DND-41 (cell line): ENCODE measurements around the gene CADPS.

Experiments used
- CTCF ChIP-seq: IDR thresholded peaks from 2 replicates; pipeline ENCODE4 v1.5.1; 2012; ENCODE audit warnings: borderline replicate concordance, low read length, moderate library complexity, mild to moderate bottlenecking; ENCODE audit not compliant: poor library complexity, severe bottlenecking; ENCODE audit errors: extremely low read depth
- EZH2 ChIP-seq: IDR thresholded peaks from 3 replicates; pipeline ENCODE4 v1.6.1; 2012; ENCODE audit warnings: borderline replicate concordance, low read depth, mild to moderate bottlenecking, moderate library complexity, low read length, inconsistent platforms; ENCODE audit not compliant: severe bottlenecking

DNA sequence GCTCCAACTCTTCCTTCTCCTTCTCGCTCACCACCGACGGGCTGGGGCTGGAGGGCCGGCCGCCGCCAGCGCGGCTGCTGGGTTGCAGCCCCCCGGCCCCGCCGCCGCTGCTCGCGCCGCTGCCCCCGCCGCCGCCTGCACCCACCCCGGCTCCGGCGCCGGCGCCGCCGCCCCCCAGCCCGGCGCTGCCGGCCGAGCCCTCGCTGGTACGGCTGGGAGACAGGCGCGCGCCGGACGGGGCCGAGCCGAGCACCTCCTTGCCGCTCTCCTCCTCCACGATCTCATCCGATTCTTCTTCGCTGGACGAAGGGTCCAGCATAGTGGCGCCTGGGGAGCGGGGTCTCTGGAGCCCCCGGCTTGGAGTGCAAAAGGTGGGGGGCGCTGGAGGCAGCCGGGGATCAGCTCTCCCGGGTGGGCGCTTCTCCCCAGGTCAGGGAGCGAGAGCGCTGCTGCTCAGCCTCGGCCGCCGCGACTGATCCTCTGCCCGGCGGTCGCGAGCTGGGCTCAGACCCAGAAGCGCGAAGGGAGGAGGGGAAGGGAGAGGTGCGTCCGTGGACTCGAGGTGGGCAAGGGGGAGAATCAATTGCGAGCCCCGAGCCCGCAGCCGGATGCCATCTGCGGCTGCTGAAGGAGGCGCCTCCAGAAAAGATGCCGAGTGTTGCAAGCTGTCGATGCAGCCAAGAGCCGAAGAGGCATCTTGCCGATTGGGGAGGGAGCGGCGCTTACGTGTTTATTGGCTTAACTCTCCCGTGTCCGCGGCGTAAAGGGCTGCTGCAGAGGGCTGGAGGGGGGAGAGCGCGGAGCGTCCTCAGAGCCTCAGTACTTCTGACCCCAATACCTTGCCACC lies at the start of gene CADPS:
- TF ChIP-seq CTCF (no peak), EZH2 (no peak)
